HG02938 (cell line): ENCODE measurements around the gene LARP7.
"Not testable (repeated sequence)": the region's sequence is repeated elsewhere in the genome, so short reads cannot be mapped to it uniquely, and the experiment has no call there.

ENCODE experiments used
- ATAC-seq: cut with Tn5 transposase; IDR thresholded peaks from one replicate; pipeline ENCODE4 v1.9.1; 2021; ENCODE audit warnings: mild to moderate bottlenecking, moderate library complexity; ENCODE audit not compliant: unreplicated experiment

Gene LARP7

GRCh38 chr4:112649055-112649408, 12.1 kb downstream of the LARP7 start:
- no peak for ATAC-seq

- ATAC-seq: no peak
These were observed 13.4 kb downstream of the LARP7 start for GRCh38 chr4:112650332-112650731.

- ATAC-seq: no peak
These were observed 14.7 kb downstream of the LARP7 start for GRCh38 chr4:112651641-112652040.

GRCh38 chr4:112652216-112652615, 15.3 kb downstream of the LARP7 start:
- ATAC-seq: no peak

GRCh38 chr4:112655270-112655669, 18.3 kb downstream of the LARP7 start:
- ATAC-seq: no peak

- not testable (repeated sequence) for ATAC-seq
These were observed 19.2 kb downstream of the LARP7 start for GRCh38 chr4:112656115-112656514.

GRCh38 chr4:112664611-112665010, 27.7 kb downstream of the LARP7 start:
- ATAC-seq: no peak

- ATAC-seq: no peak
These were observed 31.2 kb downstream of the LARP7 start for GRCh38 chr4:112668131-112668530.

GRCh38 chr4:112673076-112673475, 36.1 kb downstream of the LARP7 start:
- no peak for ATAC-seq

- no peak for ATAC-seq
These were observed 36.7 kb downstream of the LARP7 start for GRCh38 chr4:112673686-112674085.

GRCh38 chr4:112674376-112674775, 37.4 kb downstream of the LARP7 start:
- no peak for ATAC-seq

GRCh38 chr4:112677519-112678091, 40.7 kb downstream of the LARP7 start:
- ATAC-seq: no peak

GRCh38 chr4:112680996-112681395, 44.1 kb downstream of the LARP7 start:
- no peak for ATAC-seq

GRCh38 chr4:112693507-112693906, 56.6 kb downstream of the LARP7 start:
- no peak for ATAC-seq

- ATAC-seq: no peak
These were observed 63.7 kb downstream of the LARP7 start for GRCh38 chr4:112700679-112701078.

GRCh38 chr4:112702892-112703291, 65.9 kb downstream of the LARP7 start:
- ATAC-seq: no peak

- ATAC-seq: no peak
These were observed 67.4 kb downstream of the LARP7 start for GRCh38 chr4:112704322-112704721.

GRCh38 chr4:112704991-112705845, 68.3 kb downstream of the LARP7 start:
- ATAC-seq: no peak

GRCh38 chr4:112705891-112706839, 69.2 kb downstream of the LARP7 start:
- ATAC-seq: peak; percentile 47

GRCh38 chr4:112706840-112707207, 69.9 kb downstream of the LARP7 start:
- no peak for ATAC-seq
